Prostate gland (tissue), 2 donors: Measurements from ENCODE around the gene SRRM3. TPM values are rescaled to one million over a fixed set of nuclear protein-coding genes. Genes with fewer than 3 reads are reported as not detected.
A peak's percentile ranks its signal among the peaks of the same experiment; 100 is the strongest.
"Not testable (repeated sequence)": the region's sequence is repeated elsewhere in the genome, so short reads cannot be mapped to it uniquely, and the experiment has no call there.

Experiments used
- DNase-seq: peaks from one replicate; pipeline ENCODE4 v3.0.0-alpha.2; 2019; ENCODE audit warnings: low spot score
- H3K27ac ChIP-seq, 2 donors: fragments of 200-600 bp; sonication (generic); 2 replicates each; pipeline ENCODE4 v1.5.1; 2017 to 2019
- H3K27me3 ChIP-seq: fragments of 200-600 bp; sonication (generic); replicated peaks from 2 replicates; pipeline ENCODE4 v1.5.1; 2019; ENCODE audit not compliant: insufficient read depth
- H3K36me3 ChIP-seq, 2 donors: fragments of 200-600 bp; sonication (generic); 1 replicate in 1 of 2; 2 replicates in 1 of 2; pipeline versions ENCODE4 v1.5.1 to v1.8.1; 2017 to 2019
- H3K4me1 ChIP-seq: fragments of 200-600 bp; sonication (generic); replicated peaks from 2 replicates; pipeline ENCODE4 v1.5.1; 2019
- H3K4me3 ChIP-seq, 2 donors: fragments of 200-600 bp; sonication (generic); 2 replicates each; pipeline ENCODE4 v1.5.1; 2017 to 2019
- H3K9me3 ChIP-seq: fragments of 200-600 bp; sonication (generic); 2 replicates; pipeline ENCODE4 v1.5.1; 2017
- POLR2A ChIP-seq: fragments of 450-650 bp; IDR thresholded peaks from one replicate; pipeline ENCODE4 v1.6.1; 2016; ENCODE audit warnings: antibody characterized with exemption, mild to moderate bottlenecking
- POLR2AphosphoS5 ChIP-seq: sonication (generic); formaldehyde crosslinking; IDR thresholded peaks from one replicate; pipeline ENCODE4 v1.6.1; 2017; ENCODE audit warnings: antibody characterized with exemption
- WGBS: methylation state at CpG from one replicate; pipeline ENCODE4 v1.1.5; 2018; 5-methylcytosine and 5-hydroxymethylcytosine counted together
- intact Hi-C: fragments of 100-400 bp; cut with DNase I; formaldehyde crosslinking; loops from one replicate; pipeline ENCODE4 v1.14.2; 2022
- total RNA-seq, 2 donors: library from RNA; depleted of rRNA; stranded (reverse); fragments of >200 nt; gene quantifications; one replicate each; pipeline ENCODE4 v1.1.0, GENCODE V29; 2016
- TF ChIP-seq, protein P1 (sequence below), 4 experiments: fragments of 200-600 bp in 2 of 4; fragments of 450-650 bp in 2 of 4; sonication (generic) in 2 of 4; IDR thresholded peaks; 1 replicate in 3 of 4; 2 replicates in 1 of 4; pipeline ENCODE4 v1.5.1; 2016 to 2019; ENCODE audit warnings: antibody characterized with exemption in 4 of 4, mild to moderate bottlenecking in 2 of 4, moderate library complexity in 2 of 4

Gene SRRM3, protein sequence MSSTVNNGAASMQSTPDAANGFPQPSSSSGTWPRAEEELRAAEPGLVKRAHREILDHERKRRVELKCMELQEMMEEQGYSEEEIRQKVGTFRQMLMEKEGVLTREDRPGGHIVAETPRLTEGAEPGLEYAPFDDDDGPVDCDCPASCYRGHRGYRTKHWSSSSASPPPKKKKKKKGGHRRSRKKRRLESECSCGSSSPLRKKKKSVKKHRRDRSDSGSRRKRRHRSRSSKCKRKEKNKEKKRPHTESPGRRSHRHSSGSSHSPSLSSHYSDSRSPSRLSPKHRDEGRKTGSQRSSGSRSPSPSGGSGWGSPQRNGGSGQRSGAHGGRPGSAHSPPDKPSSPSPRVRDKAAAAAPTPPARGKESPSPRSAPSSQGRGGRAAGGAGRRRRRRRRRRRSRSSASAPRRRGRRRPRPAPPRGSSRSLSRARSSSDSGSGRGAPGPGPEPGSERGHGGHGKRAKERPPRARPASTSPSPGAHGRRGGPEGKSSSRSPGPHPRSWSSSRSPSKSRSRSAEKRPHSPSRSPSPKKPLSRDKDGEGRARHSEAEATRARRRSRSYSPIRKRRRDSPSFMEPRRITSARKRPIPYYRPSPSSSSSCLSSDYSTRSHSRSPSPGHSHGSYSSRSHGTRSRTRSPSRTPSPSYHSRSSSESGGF
- total RNA-seq, result 1 to 10 TPM; 3.1 to 6.8 TPM

DNA sequence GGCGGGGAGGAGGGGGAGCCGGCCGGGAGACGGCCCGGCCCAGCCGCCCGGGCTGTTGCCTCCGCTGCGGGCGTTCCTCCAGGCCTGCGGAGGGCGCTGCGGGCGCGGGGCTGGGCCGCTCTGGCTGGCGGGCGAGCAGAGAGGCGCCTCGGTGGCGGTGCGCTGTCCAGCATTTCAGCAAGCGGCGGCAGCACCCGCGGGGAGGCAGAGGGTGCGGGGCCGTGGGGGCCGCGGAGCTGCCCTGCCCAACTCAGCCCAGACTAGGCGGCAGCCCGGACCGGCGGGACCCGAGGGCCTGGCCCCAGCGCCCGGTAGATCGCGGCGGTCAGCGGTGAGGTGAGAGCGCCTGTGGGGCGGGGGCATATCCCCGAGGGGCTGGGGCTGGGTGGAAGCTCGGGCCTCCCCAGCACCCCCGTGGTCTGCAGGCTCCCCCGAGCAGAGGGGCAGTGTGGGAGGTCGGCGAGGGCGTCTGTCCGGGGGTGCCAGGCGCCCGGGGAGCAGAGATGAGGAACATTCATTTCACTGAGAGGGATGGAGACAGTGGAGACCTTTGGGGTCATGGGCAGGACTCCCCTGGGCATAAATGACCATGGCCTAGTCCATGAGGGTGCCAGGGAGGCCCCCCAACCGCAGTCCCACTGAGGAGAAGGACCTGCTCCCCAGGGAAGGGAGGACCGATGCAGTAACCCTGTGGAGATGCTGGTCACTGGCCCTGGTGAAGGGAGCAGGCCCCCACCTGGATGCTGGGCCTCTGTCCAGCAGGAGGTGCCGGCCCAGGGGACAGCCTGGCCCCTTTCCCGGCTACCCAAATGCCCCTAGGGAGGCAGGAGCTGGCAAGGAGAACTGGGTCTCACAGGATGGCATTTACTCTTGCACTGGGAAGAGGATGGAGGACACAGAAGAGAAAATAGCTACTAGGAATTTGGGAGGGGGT lies at the start of gene SRRM3:
Gene SRRM3, plus strand, starts transcription at position 165 of the 934 bp plus-strand sequence. CDS start 33,171 bp downstream, outside the sequence.
- Histone ChIP-seq H3K36me3 (no peaks in the 10 kb centered on the region), H3K27me3 (peaks cover 5% of the 10 kb centered on the region), H3K4me3 (no peak within 1 kb of the TSS), H3K9me3 (no peaks in the 10 kb centered on the region), H3K4me1 (no peaks in the 10 kb centered on the region), H3K27ac (no peak within 1 kb of the TSS)
- intact Hi-C loops, result no loop called here
- TF ChIP-seq POLR2AphosphoS5, result peak; percentile 51
- TF ChIP-seq, protein P1, sequence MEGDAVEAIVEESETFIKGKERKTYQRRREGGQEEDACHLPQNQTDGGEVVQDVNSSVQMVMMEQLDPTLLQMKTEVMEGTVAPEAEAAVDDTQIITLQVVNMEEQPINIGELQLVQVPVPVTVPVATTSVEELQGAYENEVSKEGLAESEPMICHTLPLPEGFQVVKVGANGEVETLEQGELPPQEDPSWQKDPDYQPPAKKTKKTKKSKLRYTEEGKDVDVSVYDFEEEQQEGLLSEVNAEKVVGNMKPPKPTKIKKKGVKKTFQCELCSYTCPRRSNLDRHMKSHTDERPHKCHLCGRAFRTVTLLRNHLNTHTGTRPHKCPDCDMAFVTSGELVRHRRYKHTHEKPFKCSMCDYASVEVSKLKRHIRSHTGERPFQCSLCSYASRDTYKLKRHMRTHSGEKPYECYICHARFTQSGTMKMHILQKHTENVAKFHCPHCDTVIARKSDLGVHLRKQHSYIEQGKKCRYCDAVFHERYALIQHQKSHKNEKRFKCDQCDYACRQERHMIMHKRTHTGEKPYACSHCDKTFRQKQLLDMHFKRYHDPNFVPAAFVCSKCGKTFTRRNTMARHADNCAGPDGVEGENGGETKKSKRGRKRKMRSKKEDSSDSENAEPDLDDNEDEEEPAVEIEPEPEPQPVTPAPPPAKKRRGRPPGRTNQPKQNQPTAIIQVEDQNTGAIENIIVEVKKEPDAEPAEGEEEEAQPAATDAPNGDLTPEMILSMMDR (IDR thresholded peaks at IDR 0.05), result peak in 3 of 4 experiments; percentile 52 to 67 (median 52)
- no peak for TF ChIP-seq POLR2A
- peak; percentile 58 for DNase-seq
- 2% methylated on average over 39 of the region's 57 CpGs for WGBS

DNA sequence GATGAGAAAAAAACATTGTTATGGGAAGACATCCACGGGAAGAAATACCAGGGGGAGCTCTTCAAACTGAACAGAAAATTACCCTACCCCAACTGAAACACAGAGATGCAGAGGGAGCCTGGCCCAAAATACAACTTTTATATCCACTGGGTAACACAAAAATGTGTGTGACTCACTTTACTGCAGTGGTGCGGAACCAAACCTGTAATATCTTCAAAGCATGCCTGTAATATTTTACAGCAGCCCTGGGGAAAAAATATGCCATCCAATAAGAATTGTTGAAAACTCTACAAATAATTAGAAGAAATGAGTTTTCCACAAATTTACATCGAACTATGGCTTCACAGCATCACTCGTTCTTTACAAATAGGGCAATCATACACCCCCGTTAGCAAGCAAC lies 49.8 kb upstream of the SRRM3 start:
- H3K36me3 ChIP-seq, result no peaks in the 10 kb centered on the region
- intact Hi-C loops, result no loop called here
- no peak overlapping the region for H3K4me3 ChIP-seq
- TF ChIP-seq POLR2AphosphoS5, result no peak
- TF ChIP-seq, protein P1 (IDR thresholded peaks at IDR 0.05), result no peak
- no peak for TF ChIP-seq POLR2A
- no peak overlapping the region for H3K27ac ChIP-seq
- no peaks in the 10 kb centered on the region for H3K27me3 ChIP-seq
- no peak for DNase-seq
- H3K4me1 ChIP-seq, result no peaks in the 10 kb centered on the region
- WGBS, result 59% methylated on average over 5 of the region's 5 CpGs
- H3K9me3 ChIP-seq, result no peaks in the 10 kb centered on the region

DNA sequence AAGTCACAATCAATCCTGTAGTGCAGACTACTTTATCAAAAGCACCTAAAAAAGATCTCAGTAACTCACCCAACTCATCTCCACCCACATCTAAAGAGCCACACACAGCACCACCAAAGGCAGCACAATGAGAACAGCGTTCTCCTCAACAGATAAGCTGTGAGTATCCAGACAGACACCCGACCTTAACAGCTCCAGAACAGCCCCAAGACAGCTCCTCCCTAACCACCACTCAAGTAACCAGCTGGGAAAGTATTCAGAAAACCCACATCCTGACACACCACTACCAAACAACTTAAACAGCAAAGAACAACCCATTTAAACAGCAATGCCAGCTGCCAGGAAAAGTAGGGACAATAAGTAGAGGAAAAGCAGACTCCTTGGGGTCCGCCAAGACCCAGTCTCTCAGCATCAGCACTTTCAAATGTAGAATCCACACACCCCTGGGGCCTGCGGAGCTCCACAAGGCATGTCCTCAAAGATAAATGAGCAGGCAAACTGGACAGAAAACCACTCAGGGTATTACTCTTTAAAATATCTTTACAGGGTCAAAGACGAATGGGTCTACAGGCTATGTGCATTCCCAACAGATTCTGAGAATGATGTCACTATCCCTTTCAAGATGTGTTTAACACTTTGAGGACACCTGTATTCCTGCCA lies 48.0 kb upstream of the SRRM3 start:
- 64% methylated on average over 5 of the region's 5 CpGs for WGBS
- intact Hi-C loops, H3K27me3 ChIP-seq, H3K27ac ChIP-seq, DNase-seq, H3K36me3 ChIP-seq, H3K9me3 ChIP-seq, H3K4me3 ChIP-seq, H3K4me1 ChIP-seq: not testable (repeated sequence)

DNA sequence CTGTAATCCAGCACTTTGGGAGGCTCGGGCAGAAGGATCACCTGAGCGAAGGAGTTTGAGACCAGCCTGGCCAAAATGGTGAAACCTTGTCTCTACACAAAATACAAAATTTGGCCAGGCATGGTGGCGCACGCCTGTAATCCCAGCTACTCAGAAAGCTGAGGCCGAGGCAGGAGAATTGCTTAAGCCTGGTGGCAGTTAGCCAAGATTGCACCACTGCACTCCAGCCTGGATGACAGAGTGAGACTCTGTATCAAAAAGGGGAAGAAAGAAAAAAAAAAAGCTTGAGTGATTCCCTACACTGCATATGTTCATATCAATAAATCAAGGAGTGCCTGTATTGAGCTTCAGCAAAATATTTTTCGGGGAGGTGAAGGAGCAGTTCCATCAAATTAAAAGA lies 45.8 kb upstream of the SRRM3 start:
- no peak for DNase-seq
- TF ChIP-seq POLR2A, result no peak
- TF ChIP-seq, protein P1 (IDR thresholded peaks at IDR 0.05), result no peak
- TF ChIP-seq POLR2AphosphoS5, result no peak
- no peak overlapping the region for H3K4me3 ChIP-seq
- 79% methylated on average over 6 of the region's 6 CpGs for WGBS
- H3K36me3 ChIP-seq, result no peaks in the 10 kb centered on the region
- no peaks in the 10 kb centered on the region for H3K9me3 ChIP-seq
- H3K27ac ChIP-seq, result no peak overlapping the region
- no peaks in the 10 kb centered on the region for H3K27me3 ChIP-seq
- intact Hi-C loops, result no loop called here
- no peaks in the 10 kb centered on the region for H3K4me1 ChIP-seq

DNA sequence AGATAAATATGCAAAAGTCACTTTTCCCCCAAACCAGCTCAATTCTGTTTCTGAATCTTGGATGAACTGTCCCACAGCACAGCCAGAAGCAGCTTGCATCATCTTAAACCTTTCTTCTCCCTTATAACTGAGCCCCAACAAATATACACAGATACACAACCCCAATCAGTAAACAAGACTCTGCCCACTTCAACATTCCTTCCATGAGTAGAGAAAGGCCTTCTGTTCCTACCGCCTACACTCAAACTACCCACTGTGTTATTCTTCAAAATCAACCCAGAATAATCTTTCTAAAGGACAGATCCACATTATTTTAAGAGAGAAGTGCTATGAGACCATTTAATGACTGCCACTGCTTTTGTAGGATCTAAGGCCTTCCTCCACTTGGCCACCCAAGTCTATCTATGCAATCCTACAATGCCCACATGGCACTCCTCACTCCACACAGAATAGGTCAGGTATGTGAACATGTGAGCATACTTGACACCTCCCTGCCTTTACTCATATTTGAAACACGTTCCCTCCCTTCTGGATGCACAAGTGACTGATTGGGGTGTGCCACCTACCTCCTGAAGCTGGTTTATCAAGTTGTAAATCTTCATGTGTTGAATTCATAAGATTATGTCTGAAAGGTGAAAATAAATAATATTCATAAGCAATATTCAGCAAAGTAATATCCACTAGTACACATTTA lies 44.6 kb upstream of the SRRM3 start:
- WGBS, result 65% methylated on average over 2 of the region's 2 CpGs
- H3K27ac ChIP-seq, H3K9me3 ChIP-seq, intact Hi-C loops, H3K36me3 ChIP-seq, DNase-seq, H3K4me3 ChIP-seq, H3K4me1 ChIP-seq, H3K27me3 ChIP-seq: not testable (repeated sequence)

DNA sequence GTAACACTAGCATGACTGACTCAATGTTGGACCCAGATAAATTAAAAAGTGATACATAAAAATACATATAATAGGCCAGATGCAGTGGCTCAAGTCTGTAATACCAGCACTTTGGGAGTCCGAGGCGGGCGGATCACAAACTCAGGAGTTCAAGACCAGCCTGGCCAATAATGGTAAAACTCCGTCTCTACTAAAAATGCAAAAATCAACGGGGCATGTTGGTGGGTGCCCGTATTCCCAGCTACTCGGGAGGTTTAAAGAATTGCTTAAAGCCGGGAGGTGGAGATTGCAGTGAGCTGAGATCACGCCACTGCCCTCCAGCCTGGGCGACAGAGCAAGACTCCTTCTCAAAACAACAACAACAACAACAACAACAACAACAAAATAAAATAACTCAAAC lies 43.3 kb upstream of the SRRM3 start:
- intact Hi-C loops, H3K4me1 ChIP-seq, H3K4me3 ChIP-seq, H3K9me3 ChIP-seq, H3K27me3 ChIP-seq, H3K36me3 ChIP-seq, DNase-seq, H3K27ac ChIP-seq: not testable (repeated sequence)
- 96% methylated on average over 10 of the region's 10 CpGs for WGBS

DNA sequence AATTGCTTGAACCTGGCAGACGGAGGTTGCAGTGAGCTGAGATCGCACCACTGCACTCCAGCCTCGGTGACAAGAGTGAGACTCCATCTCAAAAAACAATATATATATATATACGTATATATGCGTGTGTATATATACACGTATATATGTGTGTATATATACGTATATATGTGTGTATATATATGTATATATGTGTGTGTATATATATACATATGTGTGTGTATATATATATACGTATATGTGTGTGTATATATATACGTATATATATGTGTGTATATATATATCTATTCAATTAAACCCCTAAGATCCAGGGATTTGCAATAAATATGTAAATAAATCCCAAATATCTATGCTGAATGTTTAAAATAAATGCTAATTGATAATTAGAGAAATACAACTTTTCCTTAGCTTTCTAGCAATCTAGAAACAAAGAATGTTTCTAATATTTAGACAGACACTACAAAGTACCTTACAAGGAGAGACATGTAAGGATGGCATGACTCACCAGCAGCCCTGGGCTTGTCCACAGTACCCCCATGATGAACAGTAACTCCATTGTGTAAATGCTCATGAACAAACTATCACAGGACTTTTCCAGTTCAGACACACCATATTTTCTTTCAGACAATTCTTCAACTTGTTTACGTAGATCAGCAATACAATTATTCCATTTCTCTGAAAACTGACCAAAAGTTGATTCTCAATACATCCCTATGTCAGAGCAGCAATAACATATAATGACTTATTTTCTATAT lies 39.1 kb upstream of the SRRM3 start:
- intact Hi-C loops, result not testable (repeated sequence)

More for the DNA sequence above, 39.1 kb upstream of the SRRM3 start:
- not testable (repeated sequence) for H3K36me3 ChIP-seq, DNase-seq, H3K4me3 ChIP-seq, H3K9me3 ChIP-seq, H3K4me1 ChIP-seq, H3K27me3 ChIP-seq, H3K27ac ChIP-seq
- WGBS, result 78% methylated on average over 10 of the region's 10 CpGs
